ENCODE measurements around the gene PPA1. TPM values are rescaled to one million over a fixed set of nuclear protein-coding genes. Genes with fewer than 3 reads are reported as not detected.

Gene PPA1
- total RNA-seq, 4 donors from 2014 or later, result 14.1 to 113 (median 98.4) TPM

DNA sequence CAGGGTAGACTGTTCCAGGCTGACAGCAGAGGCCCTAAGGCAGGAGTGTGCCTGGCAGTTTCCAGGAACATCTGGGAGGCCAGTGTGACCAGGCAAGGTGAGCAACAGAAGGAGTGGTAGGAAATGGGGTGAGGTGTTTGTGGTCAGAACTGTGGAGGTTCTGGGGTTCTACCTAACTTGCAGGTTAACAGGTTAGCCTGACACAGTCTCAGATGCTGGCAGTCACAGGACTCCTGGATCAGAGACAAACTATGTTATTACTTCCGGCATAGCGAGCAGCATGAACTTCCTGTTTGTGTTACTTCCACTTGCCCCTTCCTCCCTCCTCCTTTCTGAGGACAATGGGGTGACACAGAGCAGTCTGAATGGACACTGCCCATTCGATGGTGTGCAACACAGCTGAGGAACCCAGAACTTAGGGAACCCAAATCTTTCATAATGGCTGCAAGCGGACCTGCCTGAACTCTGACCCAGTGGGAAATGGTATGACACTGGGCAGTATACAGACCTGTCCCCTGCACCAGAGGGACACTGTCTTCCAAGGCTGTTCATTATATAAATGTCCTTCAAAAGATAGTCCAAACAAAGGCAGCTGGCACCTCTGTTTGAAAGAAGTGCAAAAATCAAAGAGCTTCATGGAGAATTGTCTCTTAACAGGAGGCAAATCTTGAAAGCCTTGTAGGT, 59.0 kb downstream of the PPA1 start:
- in situ Hi-C loops (cut with MboI; ENCODE audit: low pct_ligation_motif_present in 1 of 4, low pct_unique_long_range_greater_than_20kb in 1 of 4, low sequenced_read_pairs in 3 of 4) (no loop called here), intact Hi-C loops (cut with DNase I; ENCODE audit: low total_unique reads) (no loop called here)
- peak overlapping the region in 2 of 4 donors; percentile 7 to 39 for H3K27ac ChIP-seq
- H3K36me3 ChIP-seq, result no peaks in the 10 kb centered on the region
- 43% methylated on average over 4 of the region's 4 CpGs; no CpG with 5 or more reads in 1 of the 2 donors for WGBS, 2 donors (ENCODE audit: low coverage in 1 of 2)
- no peak overlapping the region for H3K4me3 ChIP-seq
- no peak for TF ChIP-seq POLR2AphosphoS5 (IDR thresholded peaks at IDR 0.05)
- TF ChIP-seq EP300 (IDR thresholded peaks at IDR 0.05; ENCODE audit: low read depth), result no peak
- TF ChIP-seq, protein P1, sequence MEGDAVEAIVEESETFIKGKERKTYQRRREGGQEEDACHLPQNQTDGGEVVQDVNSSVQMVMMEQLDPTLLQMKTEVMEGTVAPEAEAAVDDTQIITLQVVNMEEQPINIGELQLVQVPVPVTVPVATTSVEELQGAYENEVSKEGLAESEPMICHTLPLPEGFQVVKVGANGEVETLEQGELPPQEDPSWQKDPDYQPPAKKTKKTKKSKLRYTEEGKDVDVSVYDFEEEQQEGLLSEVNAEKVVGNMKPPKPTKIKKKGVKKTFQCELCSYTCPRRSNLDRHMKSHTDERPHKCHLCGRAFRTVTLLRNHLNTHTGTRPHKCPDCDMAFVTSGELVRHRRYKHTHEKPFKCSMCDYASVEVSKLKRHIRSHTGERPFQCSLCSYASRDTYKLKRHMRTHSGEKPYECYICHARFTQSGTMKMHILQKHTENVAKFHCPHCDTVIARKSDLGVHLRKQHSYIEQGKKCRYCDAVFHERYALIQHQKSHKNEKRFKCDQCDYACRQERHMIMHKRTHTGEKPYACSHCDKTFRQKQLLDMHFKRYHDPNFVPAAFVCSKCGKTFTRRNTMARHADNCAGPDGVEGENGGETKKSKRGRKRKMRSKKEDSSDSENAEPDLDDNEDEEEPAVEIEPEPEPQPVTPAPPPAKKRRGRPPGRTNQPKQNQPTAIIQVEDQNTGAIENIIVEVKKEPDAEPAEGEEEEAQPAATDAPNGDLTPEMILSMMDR (IDR thresholded peaks at IDR 0.05), result no peak
- no peak for TF ChIP-seq POLR2A (IDR thresholded peaks at IDR 0.05)
- H3K27me3 ChIP-seq, result no peaks in the 10 kb centered on the region
- H3K4me1 ChIP-seq, result peaks cover 0 to 17% (median 8%) of the 10 kb centered on the region in 4 donors
- H3K9me3 ChIP-seq, result no peaks in the 10 kb centered on the region
- DNase-seq, result peak; percentile 25

DNA sequence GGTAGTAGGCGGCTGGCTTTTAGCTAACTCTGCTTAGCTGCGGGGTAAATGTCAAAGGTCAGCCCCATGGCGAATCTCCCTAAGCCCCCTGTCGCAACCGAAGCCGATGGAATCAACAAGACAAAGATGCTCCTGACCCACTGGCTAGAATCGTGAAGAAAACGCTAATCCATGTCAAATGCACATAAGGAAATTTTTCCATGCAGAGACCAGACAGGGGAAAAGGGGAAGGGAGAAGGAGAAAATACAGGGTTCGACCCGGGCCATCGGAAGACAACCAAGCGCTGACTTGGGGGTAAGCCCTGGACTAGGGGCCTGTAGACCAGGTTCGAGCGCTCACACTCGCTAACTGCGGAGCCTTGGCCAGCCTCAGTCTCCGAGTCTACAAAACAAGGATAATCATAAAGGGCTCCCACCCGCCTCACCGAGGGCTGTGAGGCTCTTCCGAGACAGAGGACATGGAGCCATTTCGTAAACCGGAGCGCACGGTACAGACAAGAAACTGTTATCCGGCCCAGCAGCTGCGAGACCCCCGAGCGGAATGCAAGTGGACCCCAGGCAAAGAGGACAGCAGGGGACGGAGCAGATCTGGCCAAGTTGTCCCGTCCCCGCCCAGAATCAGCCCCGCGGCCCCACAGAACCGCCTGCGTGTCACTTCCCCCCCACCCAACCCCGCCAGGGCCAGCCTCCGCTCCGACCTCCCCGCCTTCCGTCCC, 63.4 kb downstream of the PPA1 start:
- intact Hi-C loops (cut with DNase I; ENCODE audit: low total_unique reads), result no loop called here

DNA sequence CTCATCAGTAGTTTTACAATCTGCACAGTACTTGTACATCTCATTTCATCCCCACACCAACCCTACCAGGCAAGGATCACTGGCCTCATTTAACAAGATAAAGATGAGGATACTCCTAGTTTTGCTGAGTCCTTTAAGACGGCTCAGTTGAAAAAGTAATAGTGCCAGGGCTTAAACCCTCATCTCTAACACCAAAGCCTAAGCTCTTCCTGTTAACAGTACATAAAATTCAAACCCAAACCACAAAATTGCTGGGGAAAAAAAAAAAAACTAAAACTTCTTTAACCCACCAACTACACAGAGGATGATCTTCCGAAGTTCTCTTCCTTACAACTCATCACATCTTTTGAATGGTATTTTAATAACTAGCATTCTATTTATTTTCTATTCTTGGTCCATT, 64.2 kb downstream of the PPA1 start:
- in situ Hi-C loops (cut with MboI; ENCODE audit: low pct_ligation_motif_present in 1 of 4, low pct_unique_long_range_greater_than_20kb in 1 of 4, low sequenced_read_pairs in 3 of 4) (no loop called here), intact Hi-C loops (cut with DNase I; ENCODE audit: low total_unique reads) (no loop called here)
- no peak for TF ChIP-seq POLR2A (IDR thresholded peaks at IDR 0.05)
- no peak for TF ChIP-seq EP300 (IDR thresholded peaks at IDR 0.05; ENCODE audit: low read depth)
- TF ChIP-seq, protein P1 (IDR thresholded peaks at IDR 0.05), result no peak
- no peak for TF ChIP-seq POLR2AphosphoS5 (IDR thresholded peaks at IDR 0.05)
- Histone ChIP-seq H3K4me3 (peak overlapping the region in 3 of 4 donors; percentile 77 to 91 (median 90)), H3K36me3 (no peaks in the 10 kb centered on the region), H3K27ac (peak overlapping the region; percentile 92 to 96 (median 94)), H3K9me3 (no peaks in the 10 kb centered on the region), H3K4me1 (peaks cover 0 to 46% (median 25%) of the 10 kb centered on the region in 4 donors), H3K27me3 (no peaks in the 10 kb centered on the region)
- 32% methylated on average over 2 of the region's 2 CpGs for WGBS, 2 donors (ENCODE audit: low coverage in 1 of 2)
- DNase-seq, result no peak

More for the DNA sequence above, 63.4 kb downstream of the PPA1 start:
- Histone ChIP-seq H3K4me3 (peak overlapping the region; percentile 77 to 91 (median 87)), H3K4me1 (peaks cover 0 to 43% (median 25%) of the 10 kb centered on the region in 4 donors), H3K27ac (peak overlapping the region; percentile 92 to 96 (median 94)), H3K27me3 (no peaks in the 10 kb centered on the region), H3K9me3 (no peaks in the 10 kb centered on the region), H3K36me3 (no peaks in the 10 kb centered on the region)
- DNase-seq, result no peak
- WGBS, 2 donors (ENCODE audit: low coverage in 1 of 2), result 0% methylated on average over 4 to 29 of the region's 40 CpGs
- TF ChIP-seq, protein P1 (IDR thresholded peaks at IDR 0.05), result no peak
- TF ChIP-seq EP300 (IDR thresholded peaks at IDR 0.05; ENCODE audit: low read depth) (no peak), POLR2AphosphoS5 (IDR thresholded peaks at IDR 0.05) (no peak), POLR2A (IDR thresholded peaks at IDR 0.05) (no peak)
- in situ Hi-C loops (cut with MboI; ENCODE audit: low pct_ligation_motif_present in 1 of 4, low pct_unique_long_range_greater_than_20kb in 1 of 4, low sequenced_read_pairs in 3 of 4), result no loop called here

DNA sequence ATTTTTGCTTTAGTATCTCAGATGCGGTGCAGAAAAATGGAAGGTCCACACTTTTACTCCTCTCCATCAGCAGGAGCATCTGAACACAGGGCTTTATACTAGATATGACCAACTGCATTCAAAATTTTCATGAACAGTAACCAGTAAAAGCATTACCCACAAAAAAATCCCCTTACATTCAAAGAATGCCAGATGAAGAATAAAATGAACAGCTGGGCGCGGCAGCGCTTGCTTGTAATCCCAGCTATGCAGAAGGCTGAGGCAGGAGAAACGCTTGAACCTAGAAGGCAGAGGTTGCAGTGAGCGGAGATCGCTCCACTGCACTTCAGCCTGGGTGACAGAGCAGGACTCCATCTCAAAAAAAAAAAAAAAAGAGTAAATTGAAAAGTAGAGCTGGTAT, 66.0 kb downstream of the PPA1 start:
- no peak overlapping the region for H3K27ac ChIP-seq
- 76% methylated on average over 7 of the region's 7 CpGs; no CpG with 5 or more reads in 1 of the 2 donors for WGBS, 2 donors (ENCODE audit: low coverage in 1 of 2)
- in situ Hi-C loops (cut with MboI; ENCODE audit: low pct_ligation_motif_present in 1 of 4, low pct_unique_long_range_greater_than_20kb in 1 of 4, low sequenced_read_pairs in 3 of 4), result no loop called here
- no peaks in the 10 kb centered on the region for H3K27me3 ChIP-seq
- no peak for DNase-seq
- peaks cover 0 to 55% (median 23%) of the 10 kb centered on the region in 4 donors for H3K4me1 ChIP-seq
- TF ChIP-seq POLR2A (IDR thresholded peaks at IDR 0.05), result no peak
- no peak for TF ChIP-seq EP300 (IDR thresholded peaks at IDR 0.05; ENCODE audit: low read depth)
- no peak for TF ChIP-seq POLR2AphosphoS5 (IDR thresholded peaks at IDR 0.05)
- TF ChIP-seq, protein P1 (IDR thresholded peaks at IDR 0.05), result no peak
- H3K4me3 ChIP-seq, result no peak overlapping the region
- H3K9me3 ChIP-seq, result no peaks in the 10 kb centered on the region
- intact Hi-C loops (cut with DNase I; ENCODE audit: low total_unique reads), result no loop called here
- H3K36me3 ChIP-seq, result no peaks in the 10 kb centered on the region
